ENCODE measurements around the gene NPB. TPM values are rescaled to one million over a fixed set of nuclear protein-coding genes. Genes with fewer than 3 reads are reported as not detected.
A peak's percentile ranks its signal among the peaks of the same experiment; 100 is the strongest.

The NPB gene
- total RNA-seq, 6 experiments from 2014 or later: 0.12 to 1.5 (median 0.87) TPM; not detected in 2

DNA sequence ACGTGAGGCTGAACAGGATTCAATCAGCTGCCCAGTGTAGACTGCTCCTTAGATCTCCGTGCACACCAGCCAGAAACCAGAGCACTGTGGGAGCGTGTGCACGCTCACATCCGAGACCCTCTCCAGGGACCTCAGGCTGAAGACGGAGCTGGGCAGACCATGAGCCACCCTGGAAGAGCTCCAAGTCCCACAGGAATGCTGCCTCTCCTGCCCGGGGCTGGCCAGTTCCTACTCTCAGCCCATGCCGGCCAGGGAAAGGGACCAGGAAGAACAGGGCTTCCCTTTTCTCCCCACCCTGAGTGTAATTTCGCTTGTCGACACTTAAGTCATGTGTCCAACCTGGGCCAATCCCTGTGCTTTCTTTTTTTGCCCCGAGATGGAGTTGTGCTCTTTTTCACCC, 17.5 kb upstream of the NPB start:
- 65% methylated on average over 5 of the region's 11 CpGs for WGBS (ENCODE audit: insufficient coverage, low coverage, low lambda C conversion rate, missing lambda C conversion rate)
- intact Hi-C loops (cut with DNase I): loop anchor here in 1 of 2 donors (10.0 kb wide), 1 partner anchor 130 kb away; no protein-coding TSS in a partner anchor
- ATAC-seq (peak in 2 of 4 donors; percentile 13 to 15), DNase-seq (no peak)
- Histone ChIP-seq H3K27ac (no peak overlapping the region), H3K27me3 (no peaks in the 10 kb centered on the region), H3K9me3 (no peaks in the 10 kb centered on the region), H3K4me1 (no peaks in the 10 kb centered on the region), H3K4me3 (no peak overlapping the region), H3K36me3 (peaks cover 4 to 43% (median 10%) of the 10 kb centered on the region in 4 donors)
- no peak for TF ChIP-seq POLR2A (IDR thresholded peaks at IDR 0.05)
- TF ChIP-seq CTCF (IDR thresholded peaks at IDR 0.05): no peak

DNA sequence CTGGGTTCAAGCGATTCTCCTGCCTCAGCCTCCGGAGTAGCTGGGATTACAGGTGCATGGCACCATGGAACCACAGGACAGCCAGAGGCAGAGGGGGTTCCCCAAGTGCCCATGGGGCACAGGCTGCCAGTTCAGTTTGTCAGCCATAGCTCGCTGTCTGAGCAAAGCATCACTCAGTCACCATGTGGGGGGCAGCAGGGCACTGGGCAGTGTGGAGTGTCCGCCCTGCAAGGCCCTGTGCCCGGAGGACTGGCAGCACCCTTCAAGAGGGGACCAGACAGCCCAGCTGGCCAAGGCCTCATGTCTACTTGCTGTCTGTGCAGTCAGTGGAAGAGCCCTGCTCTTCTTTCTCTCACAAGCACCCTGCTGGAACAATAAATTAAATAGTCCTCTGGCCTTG, 17.1 kb upstream of the NPB start:
- no peaks in the 10 kb centered on the region for H3K9me3 ChIP-seq
- peaks cover 4 to 43% (median 10%) of the 10 kb centered on the region in 4 donors for H3K36me3 ChIP-seq
- H3K27me3 ChIP-seq: no peaks in the 10 kb centered on the region
- TF ChIP-seq POLR2A (IDR thresholded peaks at IDR 0.05) (no peak), CTCF (IDR thresholded peaks at IDR 0.05) (no peak)
- no peak overlapping the region for H3K4me3 ChIP-seq
- ATAC-seq (peak in 1 of 4 donors; percentile 7), DNase-seq (no peak)
- intact Hi-C loops (cut with DNase I): loop anchor here in 1 of 2 donors (10.0 kb wide), 1 partner anchor 130 kb away; no protein-coding TSS in a partner anchor
- H3K4me1 ChIP-seq: peaks cover 0 to 3% (median 1%) of the 10 kb centered on the region in 4 donors
- H3K27ac ChIP-seq: no peak overlapping the region
- no CpG with 5 or more reads among the region's 5 CpGs for WGBS (ENCODE audit: insufficient coverage, low coverage, low lambda C conversion rate, missing lambda C conversion rate)

DNA sequence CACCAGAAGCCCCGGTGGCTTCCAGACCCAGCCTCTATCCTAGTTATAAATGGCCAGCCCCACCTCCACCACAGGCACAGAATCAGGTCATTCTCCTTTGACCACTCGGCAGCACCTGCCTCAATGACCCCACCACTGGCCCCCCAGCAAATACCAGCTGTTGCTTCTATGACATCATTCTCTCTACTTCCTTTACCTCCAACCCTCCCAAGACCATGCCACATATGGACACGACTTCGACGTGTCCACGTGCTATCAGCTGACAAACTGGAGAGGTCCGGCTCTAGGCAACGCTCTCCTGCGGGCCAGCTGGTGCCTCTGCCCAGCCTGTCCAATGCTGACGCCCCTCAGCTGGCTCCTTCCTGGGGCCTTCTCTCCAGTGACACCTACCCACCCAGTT, 16.6 kb upstream of the NPB start:
- WGBS (ENCODE audit: insufficient coverage, low coverage, low lambda C conversion rate, missing lambda C conversion rate): 90% methylated on average over 7 of the region's 10 CpGs
- intact Hi-C loops (cut with DNase I): loop anchor here in 1 of 2 donors (10.0 kb wide), 1 partner anchor 129 kb away; no protein-coding TSS in a partner anchor
- Histone ChIP-seq H3K36me3 (peaks cover 4 to 43% (median 10%) of the 10 kb centered on the region in 4 donors), H3K4me3 (no peak overlapping the region), H3K27ac (no peak overlapping the region), H3K4me1 (peaks cover 0 to 8% (median 4%) of the 10 kb centered on the region in 4 donors), H3K27me3 (no peaks in the 10 kb centered on the region), H3K9me3 (no peaks in the 10 kb centered on the region)
- ATAC-seq: no peak
- DNase-seq: no peak
- TF ChIP-seq CTCF (IDR thresholded peaks at IDR 0.05) (no peak), POLR2A (IDR thresholded peaks at IDR 0.05) (no peak)

DNA sequence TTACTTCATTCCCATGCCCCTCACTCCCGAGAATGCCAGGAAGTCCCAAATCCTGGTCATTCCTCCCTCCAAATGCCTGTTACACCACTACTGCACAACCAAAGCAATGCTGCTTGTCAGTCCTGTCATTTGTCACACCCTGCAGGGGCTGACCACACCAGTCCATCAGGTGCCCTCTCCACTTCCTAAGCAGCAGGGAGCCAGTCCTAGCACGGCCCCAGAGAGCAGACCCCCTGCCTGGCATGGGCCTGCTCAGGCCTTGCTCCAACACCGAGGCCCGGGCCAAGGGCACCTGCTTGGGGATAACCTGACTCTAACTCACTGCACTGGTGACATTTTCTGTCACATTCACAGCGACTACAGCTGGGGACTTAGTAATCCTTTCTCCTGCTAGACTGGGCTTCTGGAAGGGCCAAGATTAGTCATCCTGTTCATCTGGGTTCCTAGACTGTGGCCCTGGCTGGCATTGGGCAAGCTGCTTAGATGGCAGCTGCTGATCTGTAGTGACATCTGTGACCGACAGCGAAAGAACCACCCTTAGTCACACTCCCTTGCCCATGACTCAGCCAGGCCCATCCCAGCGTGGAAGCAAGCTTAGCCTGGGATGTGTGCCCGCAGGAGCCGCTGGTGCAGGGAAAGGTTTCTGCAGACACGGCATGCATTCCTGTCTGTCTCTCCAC, 16.0 kb upstream of the NPB start:
- no peaks in the 10 kb centered on the region for H3K9me3 ChIP-seq
- no peak overlapping the region for H3K4me3 ChIP-seq
- no peak overlapping the region for H3K27ac ChIP-seq
- DNase-seq (no peak), ATAC-seq (peak in 1 of 4 donors; percentile 17)
- H3K36me3 ChIP-seq: peaks cover 4 to 43% (median 10%) of the 10 kb centered on the region in 4 donors
- intact Hi-C loops (cut with DNase I): loop anchor here in 1 of 2 donors (10.0 kb wide), 1 partner anchor 129 kb away; no protein-coding TSS in a partner anchor
- TF ChIP-seq POLR2A (IDR thresholded peaks at IDR 0.05) (no peak), CTCF (IDR thresholded peaks at IDR 0.05) (no peak)
- WGBS (ENCODE audit: insufficient coverage, low coverage, low lambda C conversion rate, missing lambda C conversion rate): 80% methylated on average over 1 of the region's 11 CpGs
- H3K27me3 ChIP-seq: no peaks in the 10 kb centered on the region
- H3K4me1 ChIP-seq: peaks cover 0 to 12% (median 5%) of the 10 kb centered on the region in 4 donors
